HG03025 (cell line): ENCODE measurements around the gene PDE3B.
"Not testable (repeated sequence)": the region's sequence is repeated elsewhere in the genome, so short reads cannot be mapped to it uniquely, and the experiment has no call there.

ENCODE experiments used
- ATAC-seq: cut with Tn5 transposase; IDR thresholded peaks from one replicate; pipeline ENCODE4 v1.9.1; 2021; ENCODE audit warnings: mild to moderate bottlenecking, moderate library complexity; ENCODE audit not compliant: unreplicated experiment, low FRiP score

PDE3B gene

DNA sequence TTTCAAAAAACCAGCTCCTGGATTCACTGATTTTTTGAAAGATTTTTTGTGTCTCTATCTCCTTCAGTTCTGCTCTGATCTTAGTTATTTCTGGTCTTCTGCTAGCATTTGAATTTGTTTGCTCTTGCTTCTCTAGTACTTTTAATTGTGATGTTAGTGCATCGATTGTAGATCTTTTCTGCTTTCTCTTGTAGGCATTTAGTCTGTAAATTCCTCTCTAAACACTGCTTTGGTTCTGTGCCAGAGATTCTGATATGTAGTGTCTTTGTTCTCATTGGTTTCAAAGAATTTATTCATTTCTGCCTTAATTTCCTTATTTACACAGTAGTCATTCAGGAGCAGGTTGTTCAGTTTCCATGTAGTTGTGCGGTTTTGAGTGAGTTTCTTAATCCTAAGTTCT lies 96.9 kb downstream of the PDE3B start:
- not testable (repeated sequence) for ATAC-seq

DNA sequence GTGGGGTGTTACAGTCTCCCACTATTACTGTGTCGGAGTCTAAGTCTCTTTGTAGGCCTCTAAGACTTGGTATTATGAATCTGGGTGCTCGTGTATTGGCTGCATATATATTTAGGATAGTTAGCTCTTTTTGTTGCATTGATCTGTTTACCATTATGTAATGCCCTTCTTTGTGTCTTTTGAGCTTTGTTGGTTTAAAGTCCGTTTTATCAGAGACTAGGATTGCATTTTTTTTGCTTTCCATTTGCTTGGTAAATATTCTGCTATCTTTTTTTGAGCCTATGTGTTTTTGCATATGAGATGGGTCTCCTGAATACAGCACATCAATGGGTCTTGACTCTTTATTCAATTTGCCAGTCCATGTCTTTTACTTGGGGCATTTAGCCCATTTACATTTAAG lies 97.6 kb downstream of the PDE3B start:
- ATAC-seq = no peak

- no peak for ATAC-seq
Observed at GRCh38 chr11:14742849-14743559, 99.4 kb downstream of the PDE3B start.

DNA sequence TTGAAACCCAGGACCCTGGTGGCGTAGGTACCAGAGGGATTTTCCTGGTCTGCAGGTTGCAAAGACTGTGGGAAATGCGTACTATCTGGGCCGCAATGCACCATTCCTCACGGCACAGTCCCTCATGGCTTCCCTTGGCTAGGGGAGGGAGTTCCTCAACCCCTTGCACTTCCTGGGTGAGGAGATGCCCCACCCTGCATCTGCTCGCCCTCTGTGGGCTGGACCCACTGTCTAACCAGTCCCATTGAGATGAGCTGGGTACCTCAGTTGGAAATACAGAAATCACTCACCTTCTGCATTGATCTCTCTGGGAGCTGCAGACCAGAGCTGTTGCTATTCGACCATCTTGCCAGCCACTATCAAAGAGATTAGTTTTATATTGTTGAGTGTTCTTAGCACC lies 100.1 kb downstream of the PDE3B start:
- ATAC-seq = not testable (repeated sequence)

DNA sequence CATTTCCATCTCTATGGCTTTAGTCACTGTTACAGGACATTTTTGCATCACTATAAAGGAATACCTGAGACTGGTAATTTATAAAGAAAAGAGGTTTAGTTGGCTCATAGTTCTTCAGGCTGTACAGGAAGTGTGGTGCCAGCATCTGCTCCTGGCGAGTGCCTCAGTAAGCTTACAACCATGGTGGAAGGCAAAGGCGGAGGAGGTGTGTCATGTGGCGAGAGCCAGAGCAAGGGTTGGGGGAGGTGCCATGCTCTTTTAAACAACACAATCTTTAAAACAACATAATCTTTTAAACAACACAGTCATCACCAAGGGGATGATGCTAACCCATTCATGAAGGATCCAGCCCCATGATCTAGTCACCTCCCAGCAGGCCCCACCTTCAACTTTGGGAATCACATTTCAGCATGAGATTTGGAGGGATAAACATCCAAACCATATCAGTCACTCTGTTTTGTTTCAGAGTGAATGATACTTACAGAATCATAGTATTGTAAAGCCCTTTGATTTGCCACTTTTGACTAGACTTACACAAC lies 103.3 kb downstream of the PDE3B start:
- no peak for ATAC-seq

DNA sequence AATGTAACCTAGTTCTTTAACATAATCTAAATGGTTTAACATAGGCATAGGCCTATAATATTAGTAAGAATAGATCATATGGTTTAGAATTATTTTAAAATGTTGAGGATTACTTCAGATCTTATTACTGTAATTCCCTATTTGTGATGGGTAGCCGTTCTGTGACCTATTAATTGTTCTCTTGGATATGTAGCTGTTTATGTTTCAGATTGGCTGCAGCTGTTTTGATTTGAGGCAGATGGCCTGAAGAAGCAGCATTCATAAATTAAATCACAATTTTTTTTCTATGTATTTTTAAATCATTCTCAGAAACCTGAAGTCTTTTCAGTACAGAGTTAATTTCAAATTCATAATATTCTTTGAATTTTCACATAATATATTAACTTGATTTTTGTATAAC lies 104.5 kb downstream of the PDE3B start:
- ATAC-seq = no peak

DNA sequence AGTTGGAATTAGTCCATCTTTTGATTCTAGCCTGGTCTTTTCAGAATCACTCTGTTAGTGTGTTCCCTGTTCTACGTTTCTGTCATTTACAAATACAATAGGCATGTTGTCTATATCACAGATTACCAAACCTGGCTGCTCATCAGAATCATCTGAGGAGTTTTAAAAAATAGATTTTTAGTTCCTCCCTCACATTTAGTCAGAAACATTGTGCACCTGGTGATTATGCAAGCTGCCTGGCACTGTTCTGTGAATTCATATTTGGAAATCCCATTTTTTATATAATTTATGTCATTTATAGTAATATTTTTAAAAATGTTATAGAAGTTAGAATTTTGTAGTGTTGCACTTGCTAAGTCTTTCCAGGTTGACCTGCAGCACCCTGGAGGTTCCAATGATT lies 107.3 kb downstream of the PDE3B start:
- no peak for ATAC-seq

DNA sequence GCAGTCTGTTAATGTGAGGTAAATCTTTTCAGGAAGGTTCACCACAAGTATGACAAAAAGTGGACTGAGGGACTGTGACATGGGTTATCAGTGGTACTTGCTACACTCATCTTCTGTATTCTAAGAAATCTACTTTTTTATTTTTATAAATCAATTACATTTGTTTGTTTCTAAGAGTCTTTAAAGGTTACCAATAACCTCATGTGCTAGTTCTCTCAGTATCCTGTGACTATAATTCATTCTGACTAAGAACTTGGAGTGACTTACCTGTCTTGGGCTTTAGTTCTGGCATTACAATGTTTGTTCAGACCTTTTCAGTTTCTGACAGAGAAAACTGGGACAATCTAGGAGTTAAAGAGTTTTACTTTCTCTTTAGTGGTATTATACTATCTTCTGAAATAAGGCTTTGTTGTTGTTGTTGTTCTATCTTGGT lies 108.4 kb downstream of the PDE3B start:
- no peak for ATAC-seq

GRCh38 chr11:14755140-14755539 lies 111.5 kb downstream of the PDE3B start:
- ATAC-seq = no peak

GRCh38 chr11:14756349-14756748 lies 112.7 kb downstream of the PDE3B start:
- no peak for ATAC-seq

DNA sequence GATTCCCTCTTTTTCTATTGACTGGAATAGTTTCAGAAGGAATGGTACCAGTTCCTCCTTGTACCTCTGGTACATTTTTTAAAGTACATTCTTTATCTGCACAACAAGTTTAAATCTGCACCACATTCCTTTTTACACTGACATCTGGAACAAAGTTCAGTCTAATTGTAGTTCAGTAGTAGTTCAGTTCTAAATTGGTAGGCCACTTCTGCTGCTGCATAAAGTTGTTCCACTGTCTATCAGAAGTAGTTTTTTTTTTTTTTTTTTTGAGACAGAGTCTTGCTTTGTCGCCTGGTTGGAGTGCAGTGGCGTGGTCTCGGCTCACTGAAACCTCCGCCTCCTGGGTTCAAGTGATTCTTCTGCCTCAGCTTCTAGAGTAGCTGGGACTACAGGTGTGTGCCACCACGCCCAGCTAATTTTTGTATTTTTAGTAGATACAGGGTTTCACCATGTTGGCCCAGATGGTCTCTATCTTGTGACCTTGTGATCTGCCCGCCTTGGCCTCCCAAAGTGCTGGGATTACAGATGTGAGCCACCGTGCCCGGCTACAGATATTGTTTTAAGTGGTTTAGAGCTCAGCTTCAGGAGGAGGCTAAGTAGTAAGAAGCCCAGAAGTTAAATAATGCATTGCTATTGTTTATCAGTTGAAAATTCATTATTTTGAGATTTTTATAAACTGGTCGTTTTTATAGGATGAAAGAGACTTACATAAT lies 115.9 kb downstream of the PDE3B start:
- not testable (repeated sequence) for ATAC-seq

DNA sequence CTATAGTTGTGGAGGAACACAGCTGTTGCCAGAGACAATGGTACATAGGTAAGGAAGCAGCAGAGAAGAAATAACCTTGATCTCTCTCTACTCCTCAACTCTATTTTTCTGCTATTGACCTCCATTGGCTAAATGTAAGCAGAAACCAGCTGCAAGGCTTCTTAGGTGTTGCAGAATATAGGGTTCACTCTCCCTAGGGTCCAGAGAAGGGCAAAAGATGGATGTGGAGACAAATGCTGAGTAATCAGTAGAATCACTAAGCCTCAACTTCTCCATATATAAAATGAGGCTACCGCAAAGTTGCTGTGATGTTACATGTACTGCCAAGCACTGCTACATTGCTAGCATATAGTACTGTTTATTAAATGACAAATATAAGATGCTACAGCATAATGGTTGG lies 120.6 kb downstream of the PDE3B start:
- ATAC-seq = no peak

DNA sequence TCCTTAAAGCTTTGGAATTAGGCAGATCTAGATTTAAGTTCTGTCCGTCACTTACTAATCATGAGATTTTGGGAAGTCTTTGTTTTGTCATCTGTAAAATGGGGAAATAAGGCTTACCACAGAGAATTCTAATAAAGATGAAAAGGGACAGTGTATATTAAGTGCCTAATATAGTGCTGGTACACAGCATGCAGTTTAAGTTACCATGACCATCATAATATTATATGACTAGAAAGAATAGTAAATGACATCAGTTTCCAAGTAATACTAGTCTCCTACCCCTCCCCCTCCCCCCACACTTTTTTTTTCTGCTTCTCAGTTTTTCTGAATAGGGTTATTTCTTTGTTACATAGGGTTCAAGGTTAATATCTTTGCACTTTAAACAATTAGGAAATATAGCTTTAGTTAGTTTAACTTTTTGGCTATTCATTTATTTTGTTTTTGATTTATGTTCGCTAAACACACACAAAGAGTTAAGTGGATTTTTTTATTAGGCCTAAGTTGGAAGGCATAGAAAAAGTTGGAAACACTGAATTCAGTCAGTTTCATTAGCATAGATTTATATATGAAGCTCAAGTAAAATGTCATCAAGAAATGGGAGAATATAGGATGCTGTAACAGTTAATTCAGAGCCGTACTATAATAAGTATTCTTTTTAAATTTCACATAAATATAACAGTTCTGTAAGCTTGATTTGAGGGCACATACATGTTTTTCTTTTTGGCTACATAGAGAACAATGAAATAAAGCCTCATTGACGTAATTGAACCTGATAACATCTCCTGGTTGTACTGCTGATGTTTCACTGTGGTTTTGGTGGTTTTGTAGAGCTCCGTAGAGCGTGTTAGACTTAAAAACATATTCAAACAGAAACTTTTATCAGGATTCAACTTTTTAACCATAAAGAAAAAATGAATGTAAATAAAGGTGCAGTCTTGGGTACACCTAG lies 121.2 kb downstream of the PDE3B start:
- ATAC-seq = peak; percentile 73

DNA sequence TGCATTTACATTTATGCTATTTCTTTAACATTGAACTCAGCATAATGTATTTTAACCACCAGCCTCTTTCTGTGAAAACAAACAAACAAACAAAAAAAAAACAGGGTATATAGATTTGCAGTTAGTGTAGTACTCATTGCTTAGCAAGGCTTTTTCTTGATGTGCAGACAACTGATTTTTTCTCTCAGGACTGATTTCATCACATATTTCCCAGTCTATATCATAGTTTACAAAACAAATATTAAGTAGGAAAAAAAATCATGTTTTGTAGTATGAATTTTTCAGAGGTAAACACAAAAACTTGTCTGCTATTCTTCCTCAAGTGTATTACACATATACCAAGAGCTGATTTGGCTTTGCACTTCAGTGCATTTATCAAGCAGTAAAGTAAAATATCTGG lies 123.0 kb downstream of the PDE3B start:
- ATAC-seq = no peak

- peak; percentile 62 for ATAC-seq
Observed at GRCh38 chr11:14768526-14769188, 125.1 kb downstream of the PDE3B start.

DNA sequence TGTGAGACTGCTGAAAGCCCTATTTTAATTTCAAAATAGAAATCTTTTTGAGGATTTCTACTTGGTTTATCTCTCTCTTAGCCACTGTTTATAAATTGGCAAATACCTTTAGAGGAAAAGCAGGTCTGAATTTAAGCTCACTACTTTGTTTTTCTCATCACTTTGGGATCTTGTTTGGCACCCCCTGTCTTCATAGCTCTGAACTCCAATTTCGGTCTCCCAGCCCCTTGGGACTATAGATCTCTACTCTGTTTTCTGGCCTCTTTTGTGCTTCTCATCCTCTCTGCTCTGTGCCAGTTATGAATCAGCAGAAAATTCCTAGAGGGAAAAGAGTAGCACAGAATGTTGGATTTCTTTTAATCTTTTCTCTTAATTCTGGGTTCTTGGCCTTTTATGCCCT lies 130.2 kb downstream of the PDE3B start:
- no peak for ATAC-seq

- no peak for ATAC-seq
Observed at GRCh38 chr11:14774721-14775120, 131.1 kb downstream of the PDE3B start.

GRCh38 chr11:14775897-14776296 lies 132.3 kb downstream of the PDE3B start:
- ATAC-seq = no peak

- not testable (repeated sequence) for ATAC-seq
Observed at GRCh38 chr11:14778460-14778859, 134.9 kb downstream of the PDE3B start.

GRCh38 chr11:14783788-14784187 lies 140.2 kb downstream of the PDE3B start:
- no peak for ATAC-seq
